Colonic mucosa (tissue), 4 donors: ENCODE data around the gene CLPSL2. TPM values are rescaled to one million over a fixed set of nuclear protein-coding genes. Genes with fewer than 3 reads are reported as not detected.

Source experiments
- DNase-seq: peaks from one replicate; pipeline ENCODE4 v3.0.0-alpha.2; 2020
- H3K27ac ChIP-seq: fragments of 200-600 bp; one replicate; pipeline ENCODE4 v1.8.0; 2021
- H3K27me3 ChIP-seq: fragments of 200-600 bp; one replicate; pipeline ENCODE4 v1.8.0; 2021
- H3K36me3 ChIP-seq: fragments of 200-600 bp; one replicate; pipeline ENCODE4 v1.8.0; 2021
- H3K4me1 ChIP-seq: fragments of 200-600 bp; one replicate; pipeline ENCODE4 v1.8.0; 2021; ENCODE audit warnings: mild to moderate bottlenecking
- H3K4me3 ChIP-seq: fragments of 200-600 bp; one replicate; pipeline ENCODE4 v1.8.0; 2021
- H3K9ac ChIP-seq, 2 donors: one replicate each; pipeline ENCODE4 v1.7.0; 2013; ENCODE audit warnings: control low read depth in 2 of 2, low read depth in 2 of 2, low read length in 2 of 2
- H3K9me3 ChIP-seq: fragments of 200-600 bp; one replicate; pipeline ENCODE4 v1.8.0; 2021
- CTCF ChIP-seq: fragments of 200-600 bp; IDR thresholded peaks from one replicate; pipeline ENCODE4 v1.8.0; 2022; ENCODE audit warnings: antibody characterized with exemption, mild to moderate bottlenecking
- intact Hi-C: fragments of 100-400 bp; cut with DNase I; formaldehyde crosslinking; loops from one replicate; pipeline ENCODE4 v1.14.1; 2022
- total RNA-seq, 2 donors: library from RNA; stranded (reverse); fragmentation: NEBNext Ultra II Directional in 1 of 2; extraction: Animal tissue kit (Norgen Biotek cat#: 25700) in 1 of 2; gene quantifications; one replicate each; pipeline ENCODE4 v1.2.1, GENCODE V29; 2021
- donor health status: healthy.
- donor health status: DM: no; HTN: no; CAD: no.
- donor health status: DM: no; HTN: no; CAD: no.

CLPSL2 gene
- total RNA-seq, 2 donors from 2014 or later: not detected

GRCh38 chr6:35790683-35791082 lies 14.3 kb downstream of the CLPSL2 start:
- Histone ChIP-seq H3K36me3 (no peaks in the 10 kb centered on the region), H3K4me3 (no peak overlapping the region), H3K4me1 (no peaks in the 10 kb centered on the region), H3K27ac (no peak overlapping the region), H3K9me3 (no peaks in the 10 kb centered on the region), H3K9ac (no peak overlapping the region), H3K27me3 (peaks cover 13% of the 10 kb centered on the region)
- TF ChIP-seq CTCF: no peak
- no peak for DNase-seq
- intact Hi-C loops: no loop called here

GRCh38 chr6:35794536-35795452 lies 18.4 kb downstream of the CLPSL2 start:
- TF ChIP-seq CTCF: no peak
- Histone ChIP-seq H3K27me3 (no peaks in the 10 kb centered on the region), H3K9me3 (no peaks in the 10 kb centered on the region), H3K4me3 (no peak overlapping the region), H3K9ac (no peak overlapping the region), H3K27ac (no peak overlapping the region), H3K4me1 (no peaks in the 10 kb centered on the region), H3K36me3 (no peaks in the 10 kb centered on the region)
- intact Hi-C loops: no loop called here
- no peak for DNase-seq

GRCh38 chr6:35795453-35796071 lies 19.2 kb downstream of the CLPSL2 start:
- Histone ChIP-seq H3K9ac (no peak overlapping the region), H3K27me3 (no peaks in the 10 kb centered on the region), H3K4me3 (no peak overlapping the region), H3K4me1 (no peaks in the 10 kb centered on the region), H3K9me3 (no peaks in the 10 kb centered on the region), H3K27ac (no peak overlapping the region), H3K36me3 (no peaks in the 10 kb centered on the region)
- no peak for DNase-seq
- intact Hi-C loops: no loop called here
- no peak for TF ChIP-seq CTCF

GRCh38 chr6:35796236-35796635 lies 19.8 kb downstream of the CLPSL2 start:
- Histone ChIP-seq H3K4me3 (no peak overlapping the region), H3K9me3 (no peaks in the 10 kb centered on the region), H3K36me3 (no peaks in the 10 kb centered on the region), H3K27me3 (no peaks in the 10 kb centered on the region), H3K27ac (no peak overlapping the region), H3K4me1 (no peaks in the 10 kb centered on the region), H3K9ac (no peak overlapping the region)
- no peak for DNase-seq
- intact Hi-C loops: no loop called here
- TF ChIP-seq CTCF: no peak

- DNase-seq: no peak
- H3K9ac ChIP-seq: no peak overlapping the region
- no peak overlapping the region for H3K27ac ChIP-seq
These were observed 21.6 kb downstream of the CLPSL2 start for GRCh38 chr6:35797837-35798526.

More at GRCh38 chr6:35797837-35798526, 21.6 kb downstream of the CLPSL2 start:
- Histone ChIP-seq H3K4me1 (no peaks in the 10 kb centered on the region), H3K4me3 (no peak overlapping the region), H3K9me3 (no peaks in the 10 kb centered on the region), H3K36me3 (no peaks in the 10 kb centered on the region), H3K27me3 (no peaks in the 10 kb centered on the region)
- no peak for TF ChIP-seq CTCF
- intact Hi-C loops: no loop called here
